Thyroid gland (tissue), 4 donors: ENCODE results near the gene IFNGR2. TPM values are rescaled to one million over a fixed set of nuclear protein-coding genes. Genes with fewer than 3 reads are reported as not detected.
A peak's percentile ranks its signal among the peaks of the same experiment; 100 is the strongest.

Experiments
- DNase-seq, 2 donors: peaks; one replicate each; pipeline ENCODE4 v3.0.0-alpha.2; 2019
- H3K27ac ChIP-seq, 3 donors: fragments of 200-600 bp; sonication (generic); 1 replicate in 2 of 3; 2 replicates in 1 of 3; pipeline ENCODE4 v1.5.1; 2016 to 2019; ENCODE audit warnings: mild to moderate bottlenecking in 1 of 3, moderate library complexity in 1 of 3
- H3K27me3 ChIP-seq: fragments of 200-600 bp; sonication (generic); one replicate; pipeline ENCODE4 v1.5.1; 2019
- H3K36me3 ChIP-seq, 2 donors: fragments of 200-600 bp; sonication (generic); one replicate each; pipeline ENCODE4 v1.5.1; 2016 to 2019
- H3K4me1 ChIP-seq, 2 donors: fragments of 200-600 bp; sonication (generic); one replicate each; pipeline ENCODE4 v1.5.1; 2017 to 2019
- H3K4me3 ChIP-seq, 3 donors: fragments of 200-600 bp; sonication (generic); replicated peaks in 1 of 3; 1 replicate in 2 of 3; 2 replicates in 1 of 3; pipeline ENCODE4 v1.5.1; 2016; ENCODE audit warnings: mild to moderate bottlenecking in 1 of 3
- H3K9me3 ChIP-seq: fragments of 200-600 bp; sonication (generic); one replicate; pipeline ENCODE4 v1.5.1; 2017
- POLR2A ChIP-seq, 2 donors: fragments of 450-650 bp; IDR thresholded peaks; one replicate each; pipeline ENCODE4 v1.6.1; 2017; ENCODE audit warnings: antibody characterized with exemption in 2 of 2, mild to moderate bottlenecking in 2 of 2, moderate library complexity in 1 of 2
- WGBS, 2 donors: methylation state at CpG; one replicate each; pipeline ENCODE4 v1.1.5; 2017; 5-methylcytosine and 5-hydroxymethylcytosine counted together
- intact Hi-C: fragments of 100-400 bp; cut with DNase I; formaldehyde crosslinking; loops from one replicate; pipeline ENCODE4 v1.15.1; 2023
- total RNA-seq, 4 donors: library from RNA; depleted of rRNA; stranded (reverse); fragments of >200 nt; gene quantifications; one replicate each; pipeline ENCODE4 v1.2.3, GENCODE V29; 2016
- TF ChIP-seq, protein P1 (sequence below), 6 experiments: fragments of 200-600 bp in 3 of 6; fragments of 450-650 bp in 3 of 6; sonication (generic) in 3 of 6; IDR thresholded peaks; one replicate each; pipeline ENCODE4 v1.5.1; 2016 to 2019; ENCODE audit warnings: antibody characterized with exemption in 6 of 6, mild to moderate bottlenecking in 2 of 6, inconsistent platforms in 1 of 6, moderate library complexity in 1 of 6

The IFNGR2 gene
- total RNA-seq, 4 donors from 2014 or later, result 64.9 to 100 (median 79.0) TPM

DNA sequence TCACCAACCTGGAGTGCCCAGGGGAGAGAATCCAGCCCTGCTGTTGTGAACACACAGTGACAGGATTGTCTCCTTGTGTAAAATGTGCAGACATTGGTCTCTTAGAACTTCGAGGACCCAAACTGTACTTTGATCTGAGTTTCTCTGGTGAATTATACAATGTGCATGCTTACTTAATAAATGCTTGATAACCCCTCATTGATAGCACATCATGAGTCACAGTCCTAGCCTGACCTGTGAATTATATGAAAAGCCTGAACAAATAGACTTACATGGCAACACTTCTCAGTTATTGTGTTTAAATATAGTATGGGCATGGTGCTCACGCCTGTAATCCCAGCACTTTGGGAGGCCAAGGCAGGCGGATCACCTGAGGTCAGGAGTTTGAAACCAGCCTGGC, 22.6 kb downstream of the IFNGR2 start:
- TF ChIP-seq POLR2A (IDR thresholded peaks at IDR 0.05), result no peak
- TF ChIP-seq, protein P1, sequence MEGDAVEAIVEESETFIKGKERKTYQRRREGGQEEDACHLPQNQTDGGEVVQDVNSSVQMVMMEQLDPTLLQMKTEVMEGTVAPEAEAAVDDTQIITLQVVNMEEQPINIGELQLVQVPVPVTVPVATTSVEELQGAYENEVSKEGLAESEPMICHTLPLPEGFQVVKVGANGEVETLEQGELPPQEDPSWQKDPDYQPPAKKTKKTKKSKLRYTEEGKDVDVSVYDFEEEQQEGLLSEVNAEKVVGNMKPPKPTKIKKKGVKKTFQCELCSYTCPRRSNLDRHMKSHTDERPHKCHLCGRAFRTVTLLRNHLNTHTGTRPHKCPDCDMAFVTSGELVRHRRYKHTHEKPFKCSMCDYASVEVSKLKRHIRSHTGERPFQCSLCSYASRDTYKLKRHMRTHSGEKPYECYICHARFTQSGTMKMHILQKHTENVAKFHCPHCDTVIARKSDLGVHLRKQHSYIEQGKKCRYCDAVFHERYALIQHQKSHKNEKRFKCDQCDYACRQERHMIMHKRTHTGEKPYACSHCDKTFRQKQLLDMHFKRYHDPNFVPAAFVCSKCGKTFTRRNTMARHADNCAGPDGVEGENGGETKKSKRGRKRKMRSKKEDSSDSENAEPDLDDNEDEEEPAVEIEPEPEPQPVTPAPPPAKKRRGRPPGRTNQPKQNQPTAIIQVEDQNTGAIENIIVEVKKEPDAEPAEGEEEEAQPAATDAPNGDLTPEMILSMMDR (IDR thresholded peaks at IDR 0.05), result no peak
- no peak for DNase-seq
- intact Hi-C loops, result no loop called here
- Histone ChIP-seq H3K4me1 (peaks cover 31 to 34% of the 10 kb centered on the region in 2 donors), H3K27ac (peak overlapping the region in 2 of 3 donors; percentile 56 to 76), H3K36me3 (peaks cover 44 to 53% of the 10 kb centered on the region in 2 donors), H3K4me3 (no peak overlapping the region), H3K27me3 (no peaks in the 10 kb centered on the region), H3K9me3 (no peaks in the 10 kb centered on the region)
- WGBS, 2 donors, result 96 to 100% methylated on average over 3 of the region's 3 CpGs

DNA sequence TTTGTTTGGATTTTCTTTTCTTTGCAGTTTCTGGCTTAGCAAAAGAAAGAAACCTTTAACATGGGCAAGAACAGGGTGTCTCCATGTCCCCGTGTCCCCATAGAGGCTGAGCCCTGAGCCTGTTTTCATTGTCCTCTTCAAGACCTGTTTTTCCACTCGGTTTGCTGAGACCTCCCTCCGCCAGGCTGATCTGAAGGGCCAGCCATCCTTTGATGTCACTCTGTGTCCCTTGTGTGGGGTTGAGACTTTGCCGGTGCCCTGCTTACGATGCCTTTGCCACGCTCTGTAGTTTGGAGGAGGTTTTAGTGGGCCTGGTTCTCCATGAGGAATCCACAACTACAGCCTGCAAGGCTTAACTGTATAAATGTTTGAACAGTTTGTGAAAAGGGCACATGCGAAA, 23.8 kb downstream of the IFNGR2 start:
- Histone ChIP-seq H3K4me3 (no peak overlapping the region), H3K9me3 (no peaks in the 10 kb centered on the region), H3K27ac (peak overlapping the region; percentile 7 to 76 (median 56)), H3K36me3 (peaks cover 38 to 58% of the 10 kb centered on the region in 2 donors), H3K4me1 (peaks cover 31 to 34% of the 10 kb centered on the region in 2 donors), H3K27me3 (no peaks in the 10 kb centered on the region)
- WGBS, 2 donors, result 33 to 49% methylated on average over 7 of the region's 7 CpGs
- DNase-seq, result peak; percentile 73 to 86
- intact Hi-C loops, result no loop called here
- TF ChIP-seq POLR2A (IDR thresholded peaks at IDR 0.05), result peak in 1 of 2 donors; percentile 37
- TF ChIP-seq, protein P1 (IDR thresholded peaks at IDR 0.05), result no peak

GRCh38 chr21:33428669-33429068, 25.5 kb downstream of the IFNGR2 start:
- TF ChIP-seq, protein P1 (IDR thresholded peaks at IDR 0.05), result no peak
- no peak for TF ChIP-seq POLR2A (IDR thresholded peaks at IDR 0.05)
- Histone ChIP-seq H3K27me3 (no peaks in the 10 kb centered on the region), H3K9me3 (no peaks in the 10 kb centered on the region), H3K4me1 (peaks cover 31 to 34% of the 10 kb centered on the region in 2 donors), H3K36me3 (peaks cover 44 to 63% of the 10 kb centered on the region in 2 donors), H3K27ac (peak overlapping the region; percentile 55 to 76 (median 56)), H3K4me3 (no peak overlapping the region)
- DNase-seq, result peak; percentile 57 to 60
- intact Hi-C loops, result no loop called here
- WGBS, 2 donors, result 69 to 73% methylated on average over 7 to 8 of the region's 8 CpGs

DNA sequence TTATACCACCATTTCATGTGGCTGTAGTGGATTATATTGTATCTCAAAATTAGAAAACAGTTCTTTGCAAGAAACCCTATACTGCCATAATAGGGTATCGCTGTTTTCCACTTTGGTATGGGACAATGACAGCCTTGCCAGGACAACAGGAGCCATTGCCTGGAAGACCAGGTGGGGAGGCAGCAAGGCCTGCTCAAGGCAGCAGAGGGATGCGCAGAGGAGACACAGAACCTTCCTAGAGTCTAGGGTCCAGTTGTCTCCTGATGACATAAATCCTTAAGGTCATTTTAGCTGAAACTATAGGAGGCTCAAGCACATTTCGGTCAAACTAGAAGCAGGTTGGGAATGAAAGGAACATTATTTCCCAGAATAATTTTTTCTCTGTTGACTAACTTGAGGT, 27.6 kb downstream of the IFNGR2 start:
- DNase-seq, result no peak
- H3K9me3 ChIP-seq, result no peaks in the 10 kb centered on the region
- H3K27me3 ChIP-seq, result no peaks in the 10 kb centered on the region
- intact Hi-C loops, result no loop called here
- peak overlapping the region in 2 of 3 donors; percentile 56 to 76 for H3K27ac ChIP-seq
- no peak for TF ChIP-seq POLR2A (IDR thresholded peaks at IDR 0.05)
- TF ChIP-seq, protein P1 (IDR thresholded peaks at IDR 0.05), result no peak
- peaks cover 30 to 66% of the 10 kb centered on the region in 2 donors for H3K36me3 ChIP-seq
- 79 to 100% methylated on average over 3 of the region's 3 CpGs for WGBS, 2 donors
- H3K4me1 ChIP-seq, result peaks cover 31 to 47% of the 10 kb centered on the region in 2 donors
- no peak overlapping the region for H3K4me3 ChIP-seq

DNA sequence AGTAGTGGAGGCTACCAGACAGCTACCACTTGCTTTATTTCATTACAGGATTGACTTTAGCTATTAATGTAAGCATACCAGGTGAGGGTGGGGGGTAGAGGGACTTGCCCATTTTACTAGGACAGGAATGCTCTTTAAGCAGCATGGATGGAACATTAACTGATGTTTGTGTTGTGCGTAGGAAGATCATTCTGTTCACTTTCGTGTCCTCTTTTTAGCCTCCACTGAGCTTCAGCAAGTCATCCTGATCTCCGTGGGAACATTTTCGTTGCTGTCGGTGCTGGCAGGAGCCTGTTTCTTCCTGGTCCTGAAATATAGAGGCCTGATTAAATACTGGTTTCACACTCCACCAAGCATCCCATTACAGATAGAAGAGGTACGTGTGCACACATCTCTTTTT, 29.3 kb downstream of the IFNGR2 start:
- no peak overlapping the region for H3K4me3 ChIP-seq
- peaks cover 38 to 78% of the 10 kb centered on the region in 2 donors for H3K36me3 ChIP-seq
- H3K27ac ChIP-seq, result peak overlapping the region in 2 of 3 donors; percentile 45 to 76
- H3K27me3 ChIP-seq, result no peaks in the 10 kb centered on the region
- peaks cover 17 to 38% of the 10 kb centered on the region in 2 donors for H3K4me1 ChIP-seq
- H3K9me3 ChIP-seq, result no peaks in the 10 kb centered on the region
- TF ChIP-seq, protein P1 (IDR thresholded peaks at IDR 0.05), result no peak
- TF ChIP-seq POLR2A (IDR thresholded peaks at IDR 0.05), result no peak
- intact Hi-C loops, result no loop called here
- WGBS, 2 donors, result 90 to 98% methylated on average over 6 of the region's 6 CpGs
- no peak for DNase-seq
